ENCODE data around the gene CLEC4G. TPM values are rescaled to one million over a fixed set of nuclear protein-coding genes. Genes with fewer than 3 reads are reported as not detected.
"Not testable (repeated sequence)": the region's sequence is repeated elsewhere in the genome, so short reads cannot be mapped to it uniquely, and the experiment has no call there.

CLEC4G gene
- polyA plus RNA-seq, 1 donor: 0.10 TPM

DNA sequence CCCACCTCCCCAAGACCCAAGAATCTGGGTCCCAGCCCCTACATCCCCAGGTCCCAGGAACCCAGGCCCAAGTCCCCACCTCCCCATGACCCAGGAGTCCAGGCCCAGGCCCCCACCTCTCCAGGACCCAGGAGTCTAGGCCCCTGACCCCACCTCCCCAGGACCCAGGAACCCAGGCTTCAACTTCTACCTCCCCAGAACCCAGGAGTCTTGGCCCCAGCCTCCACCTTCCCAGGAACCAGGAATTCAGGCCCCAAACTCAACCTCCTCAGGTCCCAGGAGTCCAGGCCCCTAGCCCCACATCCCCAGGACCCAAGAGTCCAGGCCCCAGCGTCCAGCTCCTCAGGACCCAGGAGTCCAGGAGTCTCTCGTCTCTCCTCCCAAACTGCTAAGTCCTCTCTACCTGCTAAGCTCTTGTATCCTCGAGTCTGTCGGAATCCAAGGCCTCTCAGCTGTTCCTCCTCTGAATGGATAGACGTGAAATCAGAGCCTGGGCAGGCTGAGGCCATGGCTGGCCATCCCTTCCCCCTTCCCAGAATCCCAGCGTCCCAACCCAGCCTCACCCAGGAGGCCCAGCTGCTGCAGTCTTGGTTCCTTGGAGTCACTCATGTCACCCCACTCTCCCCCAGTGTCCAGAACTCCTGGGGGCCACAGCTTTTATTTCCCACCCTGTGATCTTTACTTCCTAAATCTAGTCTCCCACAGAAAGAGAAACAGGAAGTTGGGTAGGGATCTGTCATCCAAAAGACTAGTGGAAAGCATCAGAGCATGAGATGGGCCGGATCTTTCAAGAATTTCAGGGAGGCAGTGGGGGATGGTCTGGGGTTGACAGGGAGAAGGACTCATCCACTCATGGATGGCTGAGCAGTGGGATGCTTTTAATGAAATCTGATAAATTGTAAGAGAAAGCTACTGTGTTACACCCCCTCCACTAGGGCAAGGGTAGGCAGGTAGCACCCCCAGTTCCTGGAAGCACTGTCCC, 15.3 kb upstream of the CLEC4G start, which contains the start of gene CD209:
CD209 (minus strand) TSS at position 632 of the 982 bp plus-strand sequence; CDS start at position 609, 23 bp downstream.
- DNase-seq (ENCODE audit: low read depth): no peak

DNA sequence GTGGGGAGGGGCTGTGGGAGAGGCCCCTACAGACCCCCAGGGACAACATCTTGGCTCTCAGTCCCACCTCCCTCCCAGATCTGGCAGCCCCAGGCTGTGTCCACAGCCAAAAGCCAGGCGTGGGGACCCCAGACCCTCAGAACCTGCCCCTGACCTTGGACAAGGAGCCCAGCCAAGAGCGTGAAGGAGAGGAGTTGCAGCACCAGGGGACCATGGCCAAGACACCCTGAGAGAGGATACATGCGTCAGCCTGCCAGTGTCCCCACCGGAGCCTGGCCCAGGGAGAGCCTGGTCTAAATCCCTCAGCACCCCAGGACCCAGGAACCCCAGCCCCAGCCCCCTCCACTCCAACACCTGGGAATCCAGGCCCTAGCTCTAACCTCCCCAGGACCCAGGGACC, 14.4 kb upstream of the CLEC4G start:
- DNase-seq (ENCODE audit: low read depth): not testable (repeated sequence)

DNA sequence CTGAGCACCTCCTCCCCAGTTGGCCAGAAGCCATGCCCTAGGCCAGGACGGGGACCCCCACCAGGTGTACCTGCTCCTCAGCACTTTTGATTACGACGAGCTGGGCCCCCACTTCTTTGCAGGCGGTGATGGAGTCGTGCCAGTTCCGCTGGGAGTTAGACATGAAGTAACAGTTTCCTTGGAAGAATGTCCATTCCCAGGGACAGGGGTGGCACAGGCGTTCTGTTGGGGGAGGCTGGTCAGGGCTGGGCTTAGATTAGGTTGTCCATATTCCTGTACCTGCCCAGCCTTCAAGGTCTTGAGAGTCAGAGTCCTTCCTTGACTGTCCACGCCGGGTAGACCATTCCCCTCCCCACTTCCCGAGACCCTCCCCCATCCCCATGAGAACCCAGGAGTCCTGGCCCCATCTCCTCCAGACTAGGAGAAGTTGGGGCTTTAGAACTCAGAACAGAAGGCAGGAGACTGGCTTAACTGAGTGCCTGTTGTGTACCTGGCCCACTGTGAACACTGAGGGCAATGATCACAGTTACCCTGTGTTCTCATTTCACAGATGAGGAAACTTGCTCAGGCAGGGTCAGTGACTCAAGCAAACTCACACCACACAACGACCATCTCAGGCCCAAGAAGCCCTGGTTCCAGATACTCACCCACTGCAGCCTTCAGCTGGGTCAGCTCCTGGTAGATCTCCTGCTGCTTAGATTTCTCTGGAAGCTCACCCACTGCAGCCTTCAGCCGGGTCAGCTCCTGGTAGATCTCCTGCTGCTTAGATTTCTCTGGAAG, 13.2 kb upstream of the CLEC4G start:
- DNase-seq (ENCODE audit: low read depth): no peak

DNA sequence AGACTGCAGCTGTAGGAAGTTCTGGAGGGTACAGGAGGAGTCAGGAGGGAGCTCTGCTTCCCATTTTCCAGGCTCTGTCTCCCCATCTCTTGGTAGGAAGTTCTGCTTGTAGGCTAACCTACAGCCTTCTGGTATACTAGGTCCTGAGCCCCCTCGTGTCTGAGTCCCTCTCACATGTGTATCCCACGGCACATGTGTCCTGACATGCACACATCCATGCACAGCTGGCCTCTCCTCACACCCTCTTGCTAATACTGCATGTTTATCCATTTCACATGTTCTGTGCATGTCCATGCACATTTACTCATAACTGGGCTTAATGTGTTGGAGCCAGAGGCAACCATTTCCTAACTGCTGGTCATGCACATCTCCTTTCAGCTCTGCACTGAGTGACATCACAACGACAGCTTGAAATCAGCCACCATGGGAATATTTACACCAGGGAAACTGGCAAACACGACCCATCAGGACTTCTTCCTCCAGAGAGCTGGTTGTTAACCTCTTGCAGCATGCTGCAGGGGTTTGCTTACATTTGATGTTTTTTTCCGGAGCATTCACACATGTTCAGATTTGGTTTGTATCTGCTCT, 12.4 kb upstream of the CLEC4G start:
- no peak for DNase-seq (ENCODE audit: low read depth)

DNA sequence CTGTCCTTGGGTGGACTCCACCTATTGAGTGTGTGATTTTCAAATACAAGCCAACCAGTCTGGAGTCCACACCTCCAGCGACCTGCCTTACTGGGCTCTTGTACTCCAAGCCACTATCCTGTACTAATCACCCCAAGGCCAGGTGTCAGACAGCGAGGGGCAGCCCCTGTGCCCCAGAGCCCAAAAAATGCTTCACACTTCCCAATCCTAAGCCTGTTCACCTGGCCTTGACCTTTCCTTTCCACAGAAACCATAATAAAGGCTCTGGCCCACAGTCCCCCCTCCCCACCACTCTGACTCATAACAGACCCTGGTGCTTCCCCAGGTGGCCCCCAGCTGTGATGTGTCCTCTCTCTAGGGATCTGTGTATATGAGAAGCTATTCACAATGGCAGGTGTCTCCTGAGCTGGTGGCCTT, 11.5 kb upstream of the CLEC4G start:
- DNase-seq (ENCODE audit: low read depth): no peak

DNA sequence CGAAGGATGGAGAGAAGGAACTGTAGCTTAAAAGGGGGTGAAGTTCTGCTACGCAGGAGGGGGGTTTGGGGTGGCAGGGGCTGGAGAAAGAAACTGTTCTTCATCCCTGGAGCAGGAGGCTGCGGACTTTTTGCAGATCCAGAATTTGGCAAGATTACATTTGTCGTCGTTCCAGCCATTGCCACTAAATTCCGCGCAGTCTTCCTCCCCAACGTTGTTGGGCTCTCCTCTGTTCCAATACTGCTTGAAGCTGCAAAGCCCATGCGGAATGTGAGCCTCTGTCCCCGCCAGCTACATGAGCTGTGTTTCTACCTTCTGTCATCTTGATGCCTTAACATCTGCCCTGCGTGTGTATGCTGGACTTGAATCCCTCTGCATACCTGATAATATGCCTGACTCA, 11.1 kb upstream of the CLEC4G start:
- no peak for DNase-seq (ENCODE audit: low read depth)

DNA sequence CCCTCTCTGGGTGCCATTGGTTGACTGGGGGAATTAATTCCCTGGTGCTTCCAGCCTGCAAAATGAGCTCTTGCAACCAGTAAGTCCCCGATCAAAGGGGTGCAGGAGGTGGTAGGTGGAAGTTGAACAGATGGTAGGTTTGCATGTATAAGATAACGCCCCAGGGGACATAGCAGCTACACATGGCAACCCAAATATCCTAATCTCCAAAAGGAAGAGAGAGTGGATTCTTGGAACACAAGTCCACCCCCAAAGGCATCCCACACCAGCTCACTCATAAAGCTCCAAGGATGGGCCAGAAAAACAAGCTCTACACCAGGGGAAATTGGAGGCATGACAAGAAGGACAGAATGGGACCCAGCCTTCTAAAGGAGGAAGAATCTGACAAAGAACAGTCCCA, 10.7 kb upstream of the CLEC4G start:
- DNase-seq (ENCODE audit: low read depth): no peak

DNA sequence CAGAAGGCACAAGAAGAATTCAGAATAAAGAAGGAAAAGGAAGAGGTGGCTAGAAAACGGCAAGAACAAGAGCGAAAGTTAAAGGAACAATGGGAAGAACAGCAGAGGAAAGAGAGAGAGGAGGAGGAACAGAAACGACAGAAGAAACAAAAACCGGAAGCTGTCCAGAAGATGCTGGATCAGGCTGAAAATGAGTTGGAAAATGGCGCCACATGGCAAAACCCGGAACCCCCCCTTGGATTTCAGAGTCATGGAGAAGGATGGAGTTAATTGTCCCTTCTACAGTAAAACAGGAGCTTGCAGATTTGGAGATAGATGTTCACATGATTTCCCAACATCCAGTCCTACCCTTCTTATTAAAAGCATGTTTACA, 8.8 kb upstream of the CLEC4G start:
- no peak for DNase-seq (ENCODE audit: low read depth)

DNA sequence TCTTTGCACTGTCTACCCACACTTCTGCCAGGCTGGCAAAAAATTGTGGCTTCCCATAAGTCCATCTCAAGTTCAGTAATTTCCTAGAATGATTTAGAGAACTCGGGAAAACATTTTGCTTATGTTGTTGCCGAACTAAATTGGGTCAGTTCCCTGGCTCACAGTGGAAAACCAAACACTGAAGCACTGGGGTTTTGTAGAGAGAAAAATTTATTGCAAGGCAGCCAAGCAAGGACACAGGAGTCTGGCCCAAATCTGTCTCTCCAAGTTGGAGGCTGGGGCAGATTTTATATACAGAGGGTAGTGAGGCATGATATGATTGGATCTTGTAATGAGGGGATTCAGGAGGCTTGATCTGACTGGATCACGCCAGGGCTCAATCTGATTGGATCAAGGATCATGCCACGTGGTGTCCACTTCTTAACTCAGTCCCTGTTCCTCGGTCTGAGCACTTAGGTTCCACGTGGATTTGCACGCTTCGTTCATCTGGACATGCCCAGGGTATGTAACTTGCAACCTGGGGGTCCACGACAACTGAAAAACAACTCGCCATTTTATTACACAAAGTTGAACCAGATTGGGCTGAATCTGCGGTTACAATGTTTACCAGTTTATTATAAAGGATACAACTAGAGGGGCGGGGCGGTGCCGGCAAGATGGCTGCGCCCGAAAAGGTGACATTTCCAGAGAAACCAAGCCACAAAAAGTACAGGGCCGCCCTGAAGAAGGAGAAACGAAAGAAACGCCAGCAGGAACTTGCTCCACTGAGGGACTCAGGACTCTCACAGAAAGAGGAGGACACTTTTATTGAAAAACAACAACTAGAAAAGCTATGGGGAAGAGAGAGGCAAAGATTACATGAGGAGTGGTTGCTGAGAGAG, 8.1 kb upstream of the CLEC4G start:
- no peak for DNase-seq (ENCODE audit: low read depth)

DNA sequence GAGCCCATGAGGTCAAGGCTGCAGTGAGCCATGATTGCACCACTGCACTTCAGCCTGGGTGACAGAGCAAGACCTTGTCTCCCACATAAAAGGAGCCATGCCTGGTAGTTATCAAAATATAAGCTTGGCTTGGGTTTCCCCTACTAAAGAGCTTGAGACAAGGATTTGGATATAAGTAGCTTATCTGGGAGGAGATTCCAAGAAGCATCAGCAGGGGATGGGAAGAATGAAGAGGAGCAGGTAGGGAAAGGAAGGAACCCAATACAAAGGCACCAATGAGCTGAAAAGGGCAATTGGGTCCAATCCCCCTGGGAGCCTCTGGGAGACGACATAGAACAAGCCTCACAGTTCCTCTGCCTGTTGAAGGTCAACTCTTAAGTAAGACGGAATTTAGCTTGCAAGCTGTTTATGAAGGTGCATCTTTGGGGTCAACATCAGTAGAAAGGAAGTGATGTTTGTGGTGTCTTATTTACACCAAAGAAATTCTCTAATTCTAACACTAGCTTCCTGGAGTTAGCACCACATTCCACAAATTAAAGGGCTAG, 7.4 kb upstream of the CLEC4G start:
- no peak for DNase-seq (ENCODE audit: low read depth)

DNA sequence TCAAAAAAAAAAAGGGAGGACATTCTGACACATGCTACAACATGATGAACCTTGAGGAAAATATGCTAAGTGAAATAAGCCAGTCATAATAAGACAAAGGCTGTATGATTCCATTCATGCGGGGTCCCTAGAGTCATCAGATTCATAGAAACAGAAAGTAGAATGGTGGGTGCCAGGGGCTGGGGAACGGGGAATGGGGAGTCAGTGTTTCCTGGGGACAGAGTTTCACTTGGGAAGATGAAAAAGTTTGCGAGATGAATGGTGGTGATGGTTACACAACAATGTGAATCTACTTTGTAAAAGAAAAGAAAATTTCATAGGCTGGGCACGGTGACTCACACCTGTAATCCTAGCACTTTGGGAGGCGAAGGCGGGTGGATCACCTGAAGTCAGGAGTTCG, 6.1 kb upstream of the CLEC4G start:
- no peak for DNase-seq (ENCODE audit: low read depth)

DNA sequence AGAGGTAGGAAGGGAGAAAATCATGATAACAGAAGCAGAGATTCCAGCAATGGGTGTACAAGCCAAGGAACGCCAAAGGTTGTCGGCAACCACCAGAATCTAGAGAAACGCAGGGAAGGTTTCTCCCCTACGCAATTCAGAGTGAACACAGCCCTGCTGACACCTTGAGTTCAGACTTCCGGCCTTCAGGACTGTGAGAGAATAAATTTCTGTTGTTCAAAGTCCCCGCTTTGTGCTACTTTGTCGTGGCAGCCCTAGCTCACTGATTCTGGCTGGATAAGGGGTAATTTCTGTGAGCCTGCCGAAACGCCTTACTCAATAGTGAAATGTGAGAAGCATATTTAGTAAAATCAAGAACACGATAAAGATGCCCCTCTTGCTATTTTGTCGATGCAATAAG, 5.3 kb upstream of the CLEC4G start:
- no peak for DNase-seq (ENCODE audit: low read depth)

DNA sequence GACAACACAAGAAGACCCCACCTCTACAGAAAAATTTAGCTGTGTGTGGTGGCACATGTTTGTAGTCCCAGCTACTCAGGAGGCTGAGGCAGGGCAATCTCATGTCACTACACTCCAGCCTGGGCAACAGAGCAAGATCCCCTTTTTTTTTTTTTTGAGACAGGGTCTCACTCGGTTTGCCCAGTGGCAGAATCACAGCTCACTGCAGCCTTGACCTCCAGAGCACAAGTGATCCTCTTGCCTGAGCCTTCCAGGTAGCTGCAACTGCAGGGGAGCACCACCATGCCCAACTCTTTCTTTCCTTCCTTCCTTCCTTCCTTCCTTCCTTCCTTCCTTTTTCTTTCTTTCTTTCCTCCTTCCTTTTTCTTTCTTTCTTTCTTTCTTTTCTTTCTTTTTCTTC, 4.2 kb upstream of the CLEC4G start:
- no peak for DNase-seq (ENCODE audit: low read depth)

DNA sequence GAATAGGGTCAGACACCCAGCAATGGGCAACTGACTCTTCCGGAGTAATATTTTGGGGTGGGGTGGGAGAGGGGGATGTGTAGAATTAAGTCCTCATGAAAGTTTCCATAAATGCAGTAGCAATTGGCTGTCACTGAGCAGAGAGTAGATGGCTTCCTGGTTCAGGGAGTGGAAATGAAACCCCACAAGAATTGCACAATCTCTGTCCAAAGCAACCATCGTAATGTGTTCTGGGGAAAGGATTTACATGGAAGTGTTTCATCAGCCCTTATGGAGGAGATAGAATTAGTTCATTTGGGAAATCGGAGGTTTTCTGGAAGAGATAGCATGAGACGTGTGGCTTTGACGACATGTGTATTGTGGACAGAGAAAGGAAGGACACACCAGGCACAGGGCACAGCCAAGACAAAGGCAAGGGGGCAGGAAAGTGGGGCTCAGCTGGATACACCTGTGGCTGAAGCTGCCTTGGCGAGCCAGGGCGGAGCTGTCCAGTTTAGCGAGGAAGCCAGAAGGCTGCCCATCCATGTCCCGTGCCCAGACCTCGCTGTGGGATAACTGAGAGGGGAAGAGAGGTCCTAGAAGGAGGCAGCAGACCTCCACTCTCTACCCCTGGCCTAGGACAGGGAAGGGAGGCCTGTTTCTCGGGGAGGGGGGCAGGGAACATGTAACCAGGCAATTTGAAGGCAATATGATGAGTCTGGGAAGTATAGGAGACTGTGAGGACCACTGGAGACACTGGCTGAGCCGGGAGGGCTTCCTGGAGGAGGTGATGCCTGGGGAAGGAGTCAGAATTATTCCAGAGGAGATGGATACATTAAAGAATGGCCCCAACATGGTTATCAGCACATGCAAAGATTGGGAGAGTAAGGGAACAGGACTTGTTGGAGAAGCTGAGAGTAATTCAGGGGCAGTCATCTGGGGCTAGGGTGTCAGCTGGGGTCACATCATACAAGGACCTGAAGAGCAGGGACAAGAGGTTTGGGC, 2.6 kb upstream of the CLEC4G start:
- no peak for DNase-seq (ENCODE audit: low read depth)

DNA sequence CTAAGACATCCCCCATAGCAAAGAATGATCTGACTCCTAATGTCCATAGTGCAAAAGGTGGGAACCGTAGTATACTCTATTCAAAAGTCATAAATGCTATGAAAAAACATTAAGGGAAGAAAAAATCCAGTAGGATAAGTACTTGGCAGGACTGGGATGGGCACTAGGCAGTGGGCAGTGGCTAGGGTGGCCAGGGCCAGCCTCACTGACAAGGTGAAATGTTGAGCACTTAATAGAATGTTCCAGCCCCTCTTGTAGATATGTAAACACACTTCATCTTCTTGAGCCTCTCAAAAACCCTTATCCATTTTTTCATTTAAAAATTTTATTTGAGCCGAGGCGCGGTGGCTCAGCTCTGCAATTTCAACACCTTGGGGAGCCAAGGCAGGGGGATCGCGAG, 1.5 kb upstream of the CLEC4G start:
- no peak for DNase-seq (ENCODE audit: low read depth)

DNA sequence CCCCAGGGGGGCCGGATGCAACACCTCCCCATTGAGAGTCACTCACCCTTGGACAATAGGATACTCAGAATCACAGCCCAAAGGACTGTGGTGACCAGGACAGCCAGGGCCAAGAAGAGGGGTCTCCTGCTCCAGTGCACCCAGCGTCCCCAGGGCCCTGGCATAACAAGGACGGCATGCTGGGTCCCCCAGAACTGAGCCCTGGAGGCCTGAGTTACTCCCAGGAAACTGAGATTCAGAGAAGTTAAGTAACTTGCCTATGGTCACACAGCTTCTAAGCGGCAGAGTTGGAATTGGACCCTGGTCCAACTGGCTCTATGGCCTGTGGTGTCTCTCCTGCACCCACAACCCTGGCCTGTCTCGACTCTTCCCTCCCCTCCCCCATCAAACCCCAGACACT, 295 bp downstream of the CLEC4G start:
- DNase-seq (ENCODE audit: low read depth): no peak

DNA sequence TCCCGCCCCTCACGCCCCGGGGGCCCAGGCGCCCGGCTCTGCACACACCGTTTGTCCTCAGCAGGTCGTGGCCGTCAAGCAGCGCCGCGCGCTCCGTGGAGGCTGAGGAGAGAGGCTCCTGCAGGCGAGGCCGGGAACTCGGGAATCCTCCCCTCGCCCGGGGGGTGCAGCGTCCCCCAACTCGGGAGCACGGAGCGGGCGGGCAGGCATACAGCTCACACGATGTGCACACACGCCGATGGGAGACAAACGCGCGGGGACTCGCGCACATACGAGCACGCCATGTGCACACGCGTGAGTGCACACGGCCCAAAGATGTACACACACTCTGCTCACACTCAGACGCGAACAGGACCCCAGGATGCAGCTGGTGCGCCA, 703 bp downstream of the CLEC4G start:
- DNase-seq (ENCODE audit: low read depth): no peak

DNA sequence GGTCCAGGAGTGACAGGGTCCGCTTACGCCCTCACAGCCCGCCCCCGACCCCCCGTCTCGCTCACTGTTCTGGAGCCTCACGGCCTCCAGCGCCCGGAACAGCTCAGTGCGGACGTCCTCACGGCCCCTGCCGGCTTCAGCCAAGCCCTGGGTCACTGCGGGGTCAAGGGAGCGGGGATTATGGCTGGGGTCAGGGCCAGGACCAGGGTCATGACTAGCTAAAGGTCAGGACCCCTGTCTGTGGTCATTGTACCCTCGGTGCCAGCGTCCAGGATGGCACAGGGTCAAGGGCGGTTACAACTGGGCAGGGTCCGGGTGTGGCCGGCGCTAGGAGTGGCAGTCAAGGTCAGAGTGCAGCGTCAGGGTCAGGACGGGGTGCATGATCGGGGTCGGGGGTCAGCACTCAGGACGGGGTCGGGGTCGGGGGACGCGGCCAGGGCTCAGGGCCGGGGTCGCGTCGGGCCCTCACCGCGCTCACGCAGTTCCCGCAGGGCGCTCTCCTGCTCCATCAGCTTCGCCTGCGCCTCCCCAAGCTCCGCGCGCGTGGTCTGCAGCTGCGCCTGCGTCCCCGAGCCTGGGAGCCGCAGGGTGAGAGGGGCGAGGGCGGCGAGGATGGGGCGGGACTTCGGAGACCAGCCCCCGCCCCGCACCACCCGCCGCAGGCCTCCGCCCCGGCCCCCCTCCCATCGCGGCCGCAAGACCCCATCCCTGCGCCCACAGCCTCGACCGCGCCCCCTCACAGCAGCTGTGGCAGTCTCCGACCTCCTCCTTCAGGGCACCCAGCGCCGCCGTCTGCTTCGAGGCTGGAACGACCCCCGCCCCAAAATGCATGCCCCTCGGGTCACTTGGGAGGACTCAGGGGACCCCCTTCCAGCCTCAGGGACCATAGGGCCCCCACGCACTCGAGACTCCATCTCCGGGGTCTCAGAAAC, 1.4 kb downstream of the CLEC4G start:
- DNase-seq (ENCODE audit: low read depth): no peak

DNA sequence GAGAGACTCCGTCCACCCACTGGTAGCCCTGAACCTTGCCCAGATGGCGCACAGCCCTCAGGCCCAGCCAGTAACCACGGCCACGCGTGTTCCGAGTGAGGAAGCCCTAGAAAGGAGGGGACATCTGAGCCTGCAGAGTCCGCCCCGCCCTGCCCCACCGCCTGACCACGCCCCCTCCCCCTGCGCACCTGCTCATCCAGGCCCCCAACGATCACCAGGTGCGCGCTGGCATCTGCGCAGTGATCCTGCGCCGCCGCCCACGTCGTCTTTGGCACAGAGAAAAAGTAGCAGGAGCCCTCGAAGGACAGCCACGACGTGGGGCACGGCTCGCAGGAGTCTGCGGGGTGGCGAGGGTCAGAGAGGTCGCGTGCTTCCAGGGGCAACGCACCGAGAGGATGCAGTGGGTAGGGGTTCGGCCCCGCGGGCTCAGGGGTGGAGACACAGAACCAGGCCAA, 2.1 kb downstream of the CLEC4G start:
- DNase-seq (ENCODE audit: low read depth): no peak

Measured in forelimb muscle (tissue), 1 donor.